CD4-positive, alpha-beta T cell treated with Interferon alpha-2 for 1 hour (primary cell): ENCODE measurements around the gene CHI3L1.
"Not testable (repeated sequence)": the region's sequence is repeated elsewhere in the genome, so short reads cannot be mapped to it uniquely, and the experiment has no call there.

Source experiments
- DNase-seq, 2 donors: peaks; one replicate each; pipeline ENCODE4 v3.0.0-alpha.2; 2020 to 2022

The CHI3L1 gene

GRCh38 chr1:203186446-203187303, at the start of gene CHI3L1:
CHI3L1 (minus strand) TSS chr1:203186704; CDS start chr1:203186623, 81 bp downstream.
- no peak for DNase-seq

- DNase-seq = not testable (repeated sequence)
These were observed 48.4 kb upstream of the CHI3L1 start for GRCh38 chr1:203234901-203235300.

GRCh38 chr1:203229471-203230135, 43.1 kb upstream of the CHI3L1 start, which contains the start of gene CHIT1:
CHIT1 (minus strand) TSS chr1:203229673; CDS start chr1:203229636, 37 bp downstream.
- no peak for DNase-seq

GRCh38 chr1:203228670-203229069, 42.2 kb upstream of the CHI3L1 start:
- no peak for DNase-seq

- DNase-seq = no peak
These were observed 41.0 kb upstream of the CHI3L1 start for GRCh38 chr1:203227371-203228083.

GRCh38 chr1:203225071-203225470, 38.6 kb upstream of the CHI3L1 start:
- no peak for DNase-seq

GRCh38 chr1:203223012-203223775, 36.7 kb upstream of the CHI3L1 start:
- no peak for DNase-seq

- no peak for DNase-seq
These were observed 33.4 kb upstream of the CHI3L1 start for GRCh38 chr1:203219934-203220333.

GRCh38 chr1:203219171-203219570, 32.7 kb upstream of the CHI3L1 start:
- no peak for DNase-seq

- no peak for DNase-seq
These were observed 31.2 kb upstream of the CHI3L1 start for GRCh38 chr1:203217668-203218067.

GRCh38 chr1:203217139-203217655, 30.7 kb upstream of the CHI3L1 start:
- no peak for DNase-seq

GRCh38 chr1:203216274-203217138, 30.0 kb upstream of the CHI3L1 start:
- peak; percentile 42 to 65 for DNase-seq

- DNase-seq = no peak
These were observed 29.1 kb upstream of the CHI3L1 start for GRCh38 chr1:203215573-203215972.

- DNase-seq = no peak
These were observed 28.4 kb upstream of the CHI3L1 start for GRCh38 chr1:203214871-203215270.

GRCh38 chr1:203213126-203213525, 26.6 kb upstream of the CHI3L1 start:
- no peak for DNase-seq

GRCh38 chr1:203211812-203212211, 25.3 kb upstream of the CHI3L1 start:
- no peak for DNase-seq

- no peak for DNase-seq
These were observed 24.5 kb upstream of the CHI3L1 start for GRCh38 chr1:203210988-203211387.

GRCh38 chr1:203210350-203210749, 23.8 kb upstream of the CHI3L1 start:
- DNase-seq = no peak

- no peak for DNase-seq
These were observed 21.7 kb upstream of the CHI3L1 start for GRCh38 chr1:203208181-203208580.

- DNase-seq = no peak
These were observed 21.2 kb upstream of the CHI3L1 start for GRCh38 chr1:203207751-203208150.

GRCh38 chr1:203206129-203206687, 19.7 kb upstream of the CHI3L1 start:
- DNase-seq = no peak
